IPS-20b (cell line): ENCODE measurements around the gene SLAMF1.
"Not testable (repeated sequence)": the region's sequence is repeated elsewhere in the genome, so short reads cannot be mapped to it uniquely, and the experiment has no call there.

Experiments used
- H3K27ac ChIP-seq: one replicate; pipeline ENCODE4 v1.5.1; 2013; ENCODE audit warnings: low read length
- H3K27me3 ChIP-seq: 2 replicates; pipeline ENCODE4 v1.6.1; 2013; ENCODE audit warnings: mild to moderate bottlenecking, low read length, inconsistent platforms; ENCODE audit not compliant: insufficient read depth
- H3K36me3 ChIP-seq: 2 replicates; pipeline ENCODE4 v1.6.1; 2013; ENCODE audit warnings: low read depth, mild to moderate bottlenecking, inconsistent platforms, low read length, moderate library complexity; ENCODE audit not compliant: insufficient read depth
- H3K4me1 ChIP-seq: 2 replicates; pipeline ENCODE4 v1.6.1; 2013; ENCODE audit warnings: mild to moderate bottlenecking, control low read depth, inconsistent platforms, low read length, moderate library complexity; ENCODE audit not compliant: insufficient read depth
- H3K4me3 ChIP-seq: 2 replicates; pipeline ENCODE4 v1.5.1; 2013; ENCODE audit warnings: mild to moderate bottlenecking, low read length, inconsistent platforms
- H3K9ac ChIP-seq: 2 replicates; pipeline ENCODE4 v1.6.1; 2013; ENCODE audit warnings: low read depth, mild to moderate bottlenecking, inconsistent platforms, low read length, moderate library complexity
- H3K9me3 ChIP-seq: 2 replicates; pipeline ENCODE4 v1.6.1; 2013; ENCODE audit warnings: mild to moderate bottlenecking, low read depth, low read length, inconsistent platforms; ENCODE audit not compliant: insufficient read depth

SLAMF1 gene

GRCh38 chr1:160560806-160561205 lies 86.0 kb downstream of the SLAMF1 start:
- no peaks in the 10 kb centered on the region for H3K36me3 ChIP-seq
- H3K9ac ChIP-seq: no peak overlapping the region
- peaks cover 7% of the 10 kb centered on the region for H3K9me3 ChIP-seq
- no peaks in the 10 kb centered on the region for H3K27me3 ChIP-seq
- H3K4me1 ChIP-seq: no peaks in the 10 kb centered on the region
- no peak overlapping the region for H3K4me3 ChIP-seq
- no peak overlapping the region for H3K27ac ChIP-seq

GRCh38 chr1:160560045-160560705 lies 86.7 kb downstream of the SLAMF1 start:
- H3K9ac ChIP-seq: no peak overlapping the region
- no peaks in the 10 kb centered on the region for H3K4me1 ChIP-seq
- no peak overlapping the region for H3K4me3 ChIP-seq
- H3K27me3 ChIP-seq: no peaks in the 10 kb centered on the region
- peaks cover 7% of the 10 kb centered on the region for H3K9me3 ChIP-seq
- no peak overlapping the region for H3K27ac ChIP-seq
- H3K36me3 ChIP-seq: no peaks in the 10 kb centered on the region

- not testable (repeated sequence) for H3K27me3 ChIP-seq, H3K9ac ChIP-seq, H3K4me3 ChIP-seq, H3K36me3 ChIP-seq, H3K27ac ChIP-seq, H3K4me1 ChIP-seq, H3K9me3 ChIP-seq
These were observed 87.4 kb downstream of the SLAMF1 start for GRCh38 chr1:160559437-160559836.

GRCh38 chr1:160558660-160559380 lies 88.0 kb downstream of the SLAMF1 start:
- Histone ChIP-seq H3K27me3 (no peaks in the 10 kb centered on the region), H3K9me3 (peaks cover 7% of the 10 kb centered on the region), H3K36me3 (no peaks in the 10 kb centered on the region), H3K4me1 (no peaks in the 10 kb centered on the region), H3K4me3 (no peak overlapping the region), H3K27ac (no peak overlapping the region), H3K9ac (no peak overlapping the region)
